Measurements from ENCODE around the gene ACSL6.

Gene ACSL6

DNA sequence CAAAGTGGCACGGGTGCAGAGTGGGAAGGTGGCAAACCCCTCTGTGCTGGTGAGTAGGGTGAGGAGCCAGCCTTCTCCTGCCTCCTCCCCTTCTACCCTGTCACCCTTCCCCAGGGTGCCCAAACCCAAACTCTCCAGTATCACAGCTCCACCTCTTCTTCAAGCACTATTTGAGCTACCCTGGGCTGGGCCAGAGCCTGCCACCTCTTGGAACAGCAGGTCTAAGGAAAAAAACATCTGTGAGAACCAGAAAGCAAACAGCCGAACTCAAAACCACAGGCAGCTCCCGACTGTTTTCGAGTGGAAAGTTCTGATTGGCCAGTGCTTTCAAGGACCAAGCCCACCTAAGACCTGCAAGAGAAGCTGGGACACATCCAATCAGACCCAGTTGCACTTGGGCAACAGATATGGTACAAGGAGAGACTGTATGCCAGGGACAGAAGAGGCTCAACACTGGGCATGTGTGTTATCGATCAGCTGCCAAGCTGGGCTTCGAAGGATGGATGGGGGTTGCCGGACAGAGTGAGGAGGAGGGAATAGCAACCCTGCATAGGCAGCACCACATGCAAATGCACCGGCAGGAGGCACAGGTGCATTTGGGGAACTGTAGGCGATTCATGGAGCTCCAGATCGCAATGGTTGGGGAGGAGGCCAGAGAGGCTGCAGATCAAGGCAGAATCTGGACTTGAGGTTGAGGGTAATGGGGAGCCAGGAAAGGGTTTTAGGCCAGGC is 19.7 kb downstream of the ACSL6 start:
- no peak for DNase-seq (ENCODE audit: low read depth)
- H3K4me3 ChIP-seq (ENCODE audit: control insufficient read depth, low read depth, low read length): no peak overlapping the region
- TF ChIP-seq, protein P1, sequence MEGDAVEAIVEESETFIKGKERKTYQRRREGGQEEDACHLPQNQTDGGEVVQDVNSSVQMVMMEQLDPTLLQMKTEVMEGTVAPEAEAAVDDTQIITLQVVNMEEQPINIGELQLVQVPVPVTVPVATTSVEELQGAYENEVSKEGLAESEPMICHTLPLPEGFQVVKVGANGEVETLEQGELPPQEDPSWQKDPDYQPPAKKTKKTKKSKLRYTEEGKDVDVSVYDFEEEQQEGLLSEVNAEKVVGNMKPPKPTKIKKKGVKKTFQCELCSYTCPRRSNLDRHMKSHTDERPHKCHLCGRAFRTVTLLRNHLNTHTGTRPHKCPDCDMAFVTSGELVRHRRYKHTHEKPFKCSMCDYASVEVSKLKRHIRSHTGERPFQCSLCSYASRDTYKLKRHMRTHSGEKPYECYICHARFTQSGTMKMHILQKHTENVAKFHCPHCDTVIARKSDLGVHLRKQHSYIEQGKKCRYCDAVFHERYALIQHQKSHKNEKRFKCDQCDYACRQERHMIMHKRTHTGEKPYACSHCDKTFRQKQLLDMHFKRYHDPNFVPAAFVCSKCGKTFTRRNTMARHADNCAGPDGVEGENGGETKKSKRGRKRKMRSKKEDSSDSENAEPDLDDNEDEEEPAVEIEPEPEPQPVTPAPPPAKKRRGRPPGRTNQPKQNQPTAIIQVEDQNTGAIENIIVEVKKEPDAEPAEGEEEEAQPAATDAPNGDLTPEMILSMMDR (IDR thresholded peaks at IDR 0.05; ENCODE audit: control insufficient read depth, insufficient read depth, low read depth, low read length, missing control alignments): no peak

DNA sequence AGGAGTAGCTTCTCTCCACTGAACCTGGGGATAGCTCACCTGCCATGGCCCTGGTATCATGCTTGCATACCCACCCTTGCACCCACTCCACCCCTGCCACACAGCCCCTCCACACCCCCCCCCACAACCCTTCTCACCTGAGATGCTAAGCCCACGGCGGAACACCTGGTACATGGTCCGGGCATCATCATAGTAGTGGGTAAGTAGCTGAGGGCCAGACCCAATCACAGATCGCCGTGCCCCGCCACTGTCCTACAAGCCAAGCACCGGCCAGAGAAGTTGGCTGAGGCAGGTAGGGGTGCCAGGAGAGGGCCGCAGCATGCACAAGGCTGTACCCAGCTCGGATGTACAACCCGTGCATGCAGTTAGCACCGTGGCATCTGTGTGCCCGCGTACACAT is 20.7 kb downstream of the ACSL6 start:
- no peak for DNase-seq (ENCODE audit: low read depth)
- TF ChIP-seq, protein P1 (IDR thresholded peaks at IDR 0.05; ENCODE audit: control insufficient read depth, insufficient read depth, low read depth, low read length, missing control alignments): no peak
- H3K4me3 ChIP-seq (ENCODE audit: control insufficient read depth, low read depth, low read length): no peak overlapping the region

DNA sequence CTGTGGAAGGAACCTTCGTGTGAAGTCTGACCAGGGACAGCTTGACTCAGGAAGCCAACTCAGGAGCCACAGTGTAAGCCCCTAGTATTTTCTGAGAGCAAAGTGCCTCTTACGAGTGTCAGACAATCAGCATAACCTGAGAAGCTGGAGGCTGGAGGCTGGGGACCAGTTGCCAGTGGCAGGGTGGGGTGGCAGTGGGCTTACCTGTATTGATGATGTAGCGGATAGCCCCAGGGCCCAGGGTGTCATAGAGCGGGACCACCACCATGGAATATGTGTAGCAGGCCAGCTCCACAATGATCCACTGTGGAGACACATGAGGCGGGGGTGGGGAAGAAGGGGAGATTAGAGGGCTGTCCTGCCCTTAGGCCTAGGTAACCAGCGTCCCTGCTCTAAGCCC is 22.9 kb downstream of the ACSL6 start:
- TF ChIP-seq, protein P1 (IDR thresholded peaks at IDR 0.05; ENCODE audit: control insufficient read depth, insufficient read depth, low read depth, low read length, missing control alignments): no peak
- H3K4me3 ChIP-seq (ENCODE audit: control insufficient read depth, low read depth, low read length): no peak overlapping the region
- no peak for DNase-seq (ENCODE audit: low read depth)

DNA sequence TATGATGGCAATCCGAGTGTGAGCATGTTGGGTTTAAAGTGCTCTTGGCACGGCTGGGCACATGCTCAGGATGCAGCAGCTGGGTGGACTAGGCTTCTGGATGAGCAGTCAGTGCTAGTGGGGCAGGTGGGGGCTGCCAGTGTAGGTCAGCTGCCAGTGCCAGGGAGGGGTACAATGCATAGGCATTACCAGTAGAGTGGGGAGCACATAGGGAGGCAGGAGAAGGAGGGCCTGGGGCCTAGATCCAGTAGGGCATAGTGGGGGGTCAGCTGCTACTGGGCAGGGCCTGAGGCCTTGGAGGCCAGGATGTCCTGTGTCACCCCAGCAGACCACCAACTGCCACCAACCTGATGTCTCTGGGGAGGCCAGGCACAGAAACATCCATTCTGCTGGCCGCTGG is 24.2 kb downstream of the ACSL6 start:
- TF ChIP-seq, protein P1 (IDR thresholded peaks at IDR 0.05; ENCODE audit: control insufficient read depth, insufficient read depth, low read depth, low read length, missing control alignments): no peak

DNA sequence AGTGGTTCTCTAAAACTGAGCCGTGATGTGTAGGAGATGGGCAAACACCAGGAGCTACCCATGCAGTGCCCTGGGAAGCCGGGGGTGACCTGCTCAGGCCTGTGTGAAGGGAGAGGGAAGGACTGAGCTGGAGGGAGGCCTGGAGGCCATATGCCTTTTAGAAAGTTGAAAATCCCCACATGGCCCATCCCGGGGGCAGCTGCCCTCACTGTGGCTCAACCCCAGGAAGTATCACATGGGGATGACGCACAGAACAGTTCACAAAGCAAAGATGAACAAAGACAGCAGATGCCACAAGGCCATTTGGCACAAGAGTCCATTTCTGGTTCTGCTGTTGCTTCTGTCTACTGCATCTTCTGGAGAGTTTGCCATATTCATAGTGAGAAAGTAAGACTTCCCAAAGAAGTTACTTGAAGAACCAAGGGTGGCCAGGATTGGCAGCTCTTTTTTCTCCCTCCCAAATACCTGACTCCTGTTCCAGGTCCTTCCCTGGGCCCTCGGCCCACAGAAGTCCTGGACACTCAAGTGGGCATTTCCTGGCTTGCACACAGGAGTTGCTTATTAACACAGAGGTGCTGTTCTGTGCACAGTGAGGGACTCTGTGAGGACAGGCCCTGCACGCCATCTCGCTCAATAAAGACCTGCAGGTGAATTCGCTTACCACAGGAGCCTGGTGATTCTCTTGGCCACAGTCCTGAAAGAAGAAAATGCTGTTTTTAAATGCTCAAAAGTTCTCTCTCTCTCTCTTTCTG is 25.1 kb downstream of the ACSL6 start:
- DNase-seq (ENCODE audit: low read depth): no peak
- no peak overlapping the region for H3K4me3 ChIP-seq (ENCODE audit: control insufficient read depth, low read depth, low read length)
- TF ChIP-seq, protein P1 (IDR thresholded peaks at IDR 0.05; ENCODE audit: control insufficient read depth, insufficient read depth, low read depth, low read length, missing control alignments): no peak

More for the DNA sequence above, 24.2 kb downstream of the ACSL6 start:
- H3K4me3 ChIP-seq (ENCODE audit: control insufficient read depth, low read depth, low read length): no peak overlapping the region
- no peak for DNase-seq (ENCODE audit: low read depth)

DNA sequence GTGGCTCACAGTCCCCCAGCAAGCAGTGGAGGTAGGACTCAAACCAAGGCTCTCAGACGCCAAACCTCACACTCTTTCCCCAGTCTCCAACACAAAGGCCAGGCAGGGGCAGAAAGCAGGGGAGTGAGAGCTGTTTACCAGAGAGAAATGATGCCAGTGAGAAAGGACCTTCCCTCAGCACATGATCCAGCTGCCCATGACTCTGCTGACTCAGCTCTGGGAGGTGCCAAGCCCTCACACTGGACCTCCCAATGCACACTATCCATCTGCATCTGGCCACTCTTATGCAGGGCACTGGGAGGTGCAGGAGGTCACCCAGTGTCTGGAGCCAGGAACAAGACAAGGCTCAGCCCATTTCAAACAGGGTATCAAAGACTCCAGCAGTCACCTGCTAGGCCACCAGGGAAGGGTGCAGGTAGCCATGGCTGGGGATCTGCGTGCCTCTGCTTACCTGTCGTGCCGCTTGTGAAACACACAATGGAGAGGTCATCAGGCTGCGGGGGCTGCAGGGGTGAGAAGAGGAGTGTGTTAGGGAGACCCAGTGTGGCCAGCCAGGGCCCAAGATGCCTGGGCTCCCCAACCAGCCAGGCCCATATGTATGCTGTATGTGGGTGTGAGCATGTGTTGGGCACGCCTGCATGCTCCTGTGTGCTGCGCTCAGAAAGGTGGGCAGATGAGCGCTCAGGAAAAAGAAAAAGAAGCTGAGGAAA is 26.3 kb downstream of the ACSL6 start:
- no peak for DNase-seq (ENCODE audit: low read depth)
- H3K4me3 ChIP-seq (ENCODE audit: control insufficient read depth, low read depth, low read length): no peak overlapping the region
- TF ChIP-seq, protein P1 (IDR thresholded peaks at IDR 0.05; ENCODE audit: control insufficient read depth, insufficient read depth, low read depth, low read length, missing control alignments): no peak
